Hematopoietic multipotent progenitor cell treated with erythropoietin and hydrocortisone succinate and interleukin-3 and kit ligand, for 15 days (in vitro differentiated cells): ENCODE data around the gene PLGRKT.
"Not testable (repeated sequence)": the region's sequence is repeated elsewhere in the genome, so short reads cannot be mapped to it uniquely, and the experiment has no call there.

ENCODE experiments used
- DNase-seq: peaks from one replicate; pipeline ENCODE4 v3.0.0-alpha.2; 2015; ENCODE audit warnings: low spot score

PLGRKT gene

GRCh38 chr9:5430912-5431311 lies 6.8 kb downstream of the PLGRKT start:
- no peak for DNase-seq

- DNase-seq = no peak
These were observed 7.7 kb downstream of the PLGRKT start for GRCh38 chr9:5429873-5430564.

- no peak for DNase-seq
These were observed 8.8 kb downstream of the PLGRKT start for GRCh38 chr9:5428794-5429528.

- DNase-seq = no peak
These were observed 9.6 kb downstream of the PLGRKT start for GRCh38 chr9:5428172-5428571.

- DNase-seq = no peak
These were observed 10.7 kb downstream of the PLGRKT start for GRCh38 chr9:5427005-5427404.

- peak; percentile 64 for DNase-seq
These were observed 12.6 kb downstream of the PLGRKT start for GRCh38 chr9:5425006-5425628.

GRCh38 chr9:5422276-5422675 lies 15.4 kb downstream of the PLGRKT start:
- no peak for DNase-seq

- no peak for DNase-seq
These were observed 16.6 kb downstream of the PLGRKT start for GRCh38 chr9:5421163-5421562.

GRCh38 chr9:5419987-5420386 lies 17.7 kb downstream of the PLGRKT start:
- DNase-seq = no peak

GRCh38 chr9:5418481-5418880 lies 19.2 kb downstream of the PLGRKT start:
- no peak for DNase-seq

- DNase-seq = no peak
These were observed 20.8 kb downstream of the PLGRKT start for GRCh38 chr9:5416953-5417352.

- no peak for DNase-seq
These were observed 29.1 kb downstream of the PLGRKT start for GRCh38 chr9:5408596-5408995.

- DNase-seq = no peak
These were observed 35.5 kb downstream of the PLGRKT start for GRCh38 chr9:5402217-5402616.

GRCh38 chr9:5397547-5397946 lies 40.2 kb downstream of the PLGRKT start:
- DNase-seq = not testable (repeated sequence)

GRCh38 chr9:5395428-5395827 lies 42.3 kb downstream of the PLGRKT start:
- no peak for DNase-seq

GRCh38 chr9:5393976-5394375 lies 43.7 kb downstream of the PLGRKT start:
- not testable (repeated sequence) for DNase-seq

- no peak for DNase-seq
These were observed 44.2 kb downstream of the PLGRKT start for GRCh38 chr9:5393497-5393896.

- no peak for DNase-seq
These were observed 45.4 kb downstream of the PLGRKT start for GRCh38 chr9:5392285-5392684.

GRCh38 chr9:5389109-5389732 lies 48.5 kb downstream of the PLGRKT start:
- no peak for DNase-seq

- DNase-seq = no peak
These were observed 49.5 kb downstream of the PLGRKT start for GRCh38 chr9:5388026-5388819.

GRCh38 chr9:5384436-5384835 lies 53.3 kb downstream of the PLGRKT start:
- DNase-seq = no peak

GRCh38 chr9:5382479-5382878 lies 55.2 kb downstream of the PLGRKT start:
- DNase-seq = no peak
